K562 (cell line): ENCODE data around the gene IFNGR1. TPM values are rescaled to one million over a fixed set of nuclear protein-coding genes. Genes with fewer than 3 reads are reported as not detected.

Source experiments
- ARID3A ChIP-seq: IDR thresholded peaks from 2 replicates; pipeline ENCODE4 v1.6.1; 2012; ENCODE audit warnings: low read depth, low read length, improper control_type of control experiment, borderline replicate concordance
- ARNT ChIP-seq, 2 experiments: fragments of 450-650 bp; IDR thresholded peaks; 2 replicates each; pipeline ENCODE4 v1.6.1; 2016; ENCODE audit warnings: mild to moderate bottlenecking in 1 of 2
- CCNT2 ChIP-seq: IDR thresholded peaks from 2 replicates; pipeline ENCODE4 v1.6.1; 2011; ENCODE audit warnings: borderline replicate concordance, low read depth, mild to moderate bottlenecking, moderate library complexity, mixed read lengths, low read length; ENCODE audit not compliant: insufficient read length; ENCODE audit errors: extremely low read depth
- ELF4 ChIP-seq: fragments of 450-650 bp; formaldehyde crosslinking; IDR thresholded peaks from 2 replicates; pipeline ENCODE4 v1.4.0; 2022; ENCODE audit warnings: missing genetic modification characterization
- PBX2 ChIP-seq, 2 experiments: IDR thresholded peaks in 1 of 2; conservative IDR thresholded peaks in 1 of 2; 2 replicates each; pipeline ENCODE4 v1.6.1; 2016; ENCODE audit warnings: low read depth in 2 of 2, mild to moderate bottlenecking in 1 of 2, missing compliant biosample characterization in 1 of 2, missing genetic modification characterization in 1 of 2, moderate library complexity in 1 of 2
- PYGO2 ChIP-seq: fragments of 450-650 bp; IDR thresholded peaks from 2 replicates; pipeline ENCODE4 v1.6.1; 2016; ENCODE audit warnings: mild to moderate bottlenecking, missing genetic modification characterization, moderate library complexity, missing compliant biosample characterization
- RAD51 ChIP-seq: fragments of 450-650 bp; IDR thresholded peaks from 2 replicates; pipeline ENCODE4 v1.7.1; 2016; ENCODE audit warnings: low read depth, mild to moderate bottlenecking, borderline replicate concordance
- polyA plus RNA-seq, 8 experiments: library from polyadenylated mRNA; depleted of rRNA in 4 of 8; stranded (reverse) in 5 of 8; unstranded in 3 of 8; fragments of >200 nt; fragmentation: Nextera tagmentation in 2 of 8; fragmentation: Illumina TruSeq in 1 of 8; extraction: Ambion mirVana in 2 of 8; extraction: Trizol in 1 of 8; gene quantifications; 2 replicates each; pipeline versions ENCODE4 v1.2.1 to v1.2.3, GENCODE V29; 2011 to 2014; ENCODE audit warnings: inconsistent platforms in 1 of 8, missing spikeins in 1 of 8
- total RNA-seq, 7 experiments: library from RNA; depleted of rRNA in 6 of 7; stranded (reverse); fragments of >200 nt in 6 of 7; fragmentation: Illumina TruSeq in 2 of 7; extraction: Trizol in 2 of 7; gene quantifications; 2 replicates each; pipeline versions ENCODE4 v1.2.1 to v1.2.3, GENCODE V29; 2011 to 2021; ENCODE audit warnings: low replicate concordance in 1 of 7
- TF ChIP-seq, protein P1 (sequence below): fragments of 450-650 bp; formaldehyde crosslinking; IDR thresholded peaks from 2 replicates; pipeline ENCODE4 v1.4.0; 2020; ENCODE audit warnings: mild to moderate bottlenecking, mixed read lengths
- TF ChIP-seq, protein P2 (sequence below), 2 experiments: fragments of 450-650 bp; IDR thresholded peaks; 2 replicates each; pipeline ENCODE4 v1.6.1; 2016; ENCODE audit warnings: mild to moderate bottlenecking in 2 of 2, borderline replicate concordance in 1 of 2, low read depth in 1 of 2, moderate library complexity in 1 of 2

IFNGR1 gene
- total and polyA plus RNA-seq, 9 of the 15 experiments (the other 6 are each of a cell fraction or from before 2014, with no cell fraction given), result 14.7 to 47.0 (median 26.7) TPM

DNA sequence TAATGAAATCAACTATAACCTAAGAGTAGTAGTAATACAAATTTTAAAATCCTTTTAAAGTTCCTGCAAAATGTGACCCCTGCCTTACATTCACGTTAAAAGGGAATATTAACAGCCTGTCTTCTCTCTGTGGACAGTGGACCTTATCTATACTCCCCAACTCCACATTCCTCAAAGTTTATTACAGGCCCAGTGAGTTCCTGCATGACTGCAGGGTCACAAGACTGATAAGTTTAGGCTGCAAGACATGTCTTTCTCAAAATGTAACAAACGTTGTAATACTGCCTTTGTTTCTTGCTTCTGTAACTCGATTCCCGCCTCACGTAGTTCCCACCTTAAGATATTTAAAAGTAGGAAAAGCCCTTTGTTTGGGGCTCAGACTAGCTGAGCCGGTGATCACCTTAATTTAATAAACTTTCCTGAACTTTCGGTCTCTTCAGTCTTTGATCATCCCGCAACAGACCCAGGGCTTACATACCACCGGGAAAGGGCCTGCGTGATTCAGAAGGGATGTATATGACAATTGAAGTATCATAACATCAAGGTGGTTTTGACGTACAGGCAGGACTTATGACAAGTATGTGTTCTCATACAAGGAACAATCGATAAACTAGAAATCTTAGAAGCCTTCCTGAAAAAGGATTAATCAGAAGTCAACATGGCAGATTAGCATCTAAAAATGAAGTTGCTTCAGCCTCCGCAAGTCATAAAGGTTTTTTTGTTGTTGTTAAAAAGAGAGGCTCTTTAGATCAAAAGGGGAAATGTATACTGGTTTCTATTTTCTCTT lies 48.7 kb downstream of the IFNGR1 start (continued):
- TF ChIP-seq, protein P1, sequence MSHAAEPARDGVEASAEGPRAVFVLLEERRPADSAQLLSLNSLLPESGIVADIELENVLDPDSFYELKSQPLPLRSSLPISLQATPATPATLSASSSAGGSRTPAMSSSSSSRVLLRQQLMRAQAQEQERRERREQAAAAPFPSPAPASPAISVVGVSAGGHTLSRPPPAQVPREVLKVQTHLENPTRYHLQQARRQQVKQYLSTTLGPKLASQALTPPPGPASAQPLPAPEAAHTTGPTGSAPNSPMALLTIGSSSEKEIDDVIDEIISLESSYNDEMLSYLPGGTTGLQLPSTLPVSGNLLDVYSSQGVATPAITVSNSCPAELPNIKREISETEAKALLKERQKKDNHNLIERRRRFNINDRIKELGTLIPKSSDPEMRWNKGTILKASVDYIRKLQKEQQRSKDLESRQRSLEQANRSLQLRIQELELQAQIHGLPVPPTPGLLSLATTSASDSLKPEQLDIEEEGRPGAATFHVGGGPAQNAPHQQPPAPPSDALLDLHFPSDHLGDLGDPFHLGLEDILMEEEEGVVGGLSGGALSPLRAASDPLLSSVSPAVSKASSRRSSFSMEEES, result peak; percentile 54; the same call in 1 of the 2 replicates
- TF ChIP-seq ELF4 (CRISPR knock-in tag), result peak; percentile 12; the same call in 1 of the 2 replicates
- no peak for TF ChIP-seq CCNT2
- TF ChIP-seq, protein P2, sequence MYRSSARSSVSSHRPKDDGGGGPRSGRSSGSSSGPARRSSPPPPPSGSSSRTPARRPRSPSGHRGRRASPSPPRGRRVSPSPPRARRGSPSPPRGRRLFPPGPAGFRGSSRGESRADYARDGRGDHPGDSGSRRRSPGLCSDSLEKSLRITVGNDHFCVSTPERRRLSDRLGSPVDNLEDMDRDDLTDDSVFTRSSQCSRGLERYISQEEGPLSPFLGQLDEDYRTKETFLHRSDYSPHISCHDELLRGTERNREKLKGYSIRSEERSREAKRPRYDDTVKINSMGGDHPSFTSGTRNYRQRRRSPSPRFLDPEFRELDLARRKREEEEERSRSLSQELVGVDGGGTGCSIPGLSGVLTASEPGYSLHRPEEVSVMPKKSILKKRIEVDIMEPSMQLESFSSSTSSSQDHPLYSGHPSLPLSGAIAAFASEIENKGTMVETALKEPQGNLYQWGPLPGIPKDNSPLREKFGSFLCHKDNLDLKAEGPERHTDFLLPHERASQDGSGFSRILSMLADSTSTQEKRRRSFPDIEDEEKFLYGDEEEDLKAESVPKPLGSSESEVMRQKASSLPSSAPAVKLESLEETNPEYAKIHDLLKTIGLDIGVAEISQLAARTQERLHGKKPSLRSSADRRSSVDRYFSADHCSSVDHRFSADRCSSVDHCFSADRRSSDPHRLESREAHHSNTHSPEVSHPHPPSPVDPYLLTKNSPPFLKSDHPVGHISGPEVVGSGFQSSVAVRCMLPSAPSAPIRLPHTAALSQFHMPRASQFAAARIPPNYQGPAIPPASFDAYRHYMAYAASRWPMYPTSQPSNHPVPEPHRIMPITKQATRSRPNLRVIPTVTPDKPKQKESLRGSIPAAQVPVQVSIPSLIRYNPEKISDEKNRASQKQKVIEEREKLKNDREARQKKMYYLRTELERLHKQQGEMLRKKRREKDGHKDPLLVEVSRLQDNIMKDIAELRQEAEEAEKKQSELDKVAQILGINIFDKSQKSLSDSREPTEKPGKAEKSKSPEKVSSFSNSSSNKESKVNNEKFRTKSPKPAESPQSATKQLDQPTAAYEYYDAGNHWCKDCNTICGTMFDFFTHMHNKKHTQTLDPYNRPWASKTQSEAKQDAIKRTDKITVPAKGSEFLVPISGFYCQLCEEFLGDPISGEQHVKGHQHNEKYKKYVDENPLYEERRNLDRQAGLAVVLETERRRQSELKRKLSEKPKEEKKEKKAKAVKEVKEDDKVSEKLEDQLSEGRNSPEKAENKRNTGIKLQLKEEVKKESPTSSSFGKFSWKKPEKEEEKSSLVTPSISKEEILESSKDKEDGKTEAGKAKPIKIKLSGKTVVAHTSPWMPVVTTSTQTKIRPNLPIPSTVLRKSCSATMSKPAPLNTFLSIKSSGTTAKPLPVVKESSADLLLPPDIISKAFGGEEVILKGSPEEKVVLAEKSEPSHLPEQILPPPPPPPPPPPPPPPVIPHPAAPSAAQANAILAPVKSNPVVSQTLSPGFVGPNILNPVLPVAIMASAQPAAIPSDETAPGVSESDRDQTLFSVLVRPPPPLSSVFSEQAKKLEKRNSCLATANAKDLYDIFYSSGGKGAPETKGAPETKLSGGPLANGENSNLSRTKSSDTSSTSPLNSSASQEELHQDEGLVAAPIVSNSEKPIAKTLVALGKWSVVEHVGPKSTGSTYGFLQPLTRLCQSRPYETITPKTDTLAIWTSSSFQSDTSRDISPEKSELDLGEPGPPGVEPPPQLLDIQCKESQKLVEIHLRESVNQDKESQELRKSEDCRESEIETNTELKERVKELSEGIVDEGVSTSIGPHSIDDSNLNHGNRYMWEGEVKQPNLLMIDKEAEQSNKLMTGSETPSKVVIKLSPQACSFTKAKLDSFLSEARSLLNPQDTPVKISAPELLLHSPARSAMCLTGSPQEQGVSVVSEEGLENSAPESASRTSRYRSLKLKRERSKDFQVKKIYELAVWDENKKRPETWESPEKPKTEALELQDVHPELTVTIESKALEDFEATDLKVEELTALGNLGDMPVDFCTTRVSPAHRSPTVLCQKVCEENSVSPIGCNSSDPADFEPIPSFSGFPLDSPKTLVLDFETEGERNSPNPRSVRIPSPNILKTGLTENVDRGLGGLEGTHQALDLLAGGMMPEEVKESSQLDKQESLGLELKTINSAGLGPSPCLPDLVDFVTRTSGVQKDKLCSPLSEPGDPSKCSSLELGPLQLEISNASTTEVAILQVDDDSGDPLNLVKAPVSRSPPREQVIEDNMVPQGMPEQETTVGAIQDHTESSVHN (IDR thresholded peaks at IDR 0.05; ENCODE audit: borderline replicate concordance in 1 of 2, low read depth in 1 of 2), result no peak
- peak; percentile 71; the same call in 1 of the 2 replicates for TF ChIP-seq PYGO2 (tag)
- TF ChIP-seq RAD51, result 0 out of 2 replicates have a peak, but pooled peaks have one; percentile 23
- 0 out of 2 replicates have a peak, but pooled peaks have one; percentile 31 for TF ChIP-seq ARID3A
- TF ChIP-seq ARNT (IDR thresholded peaks at IDR 0.05), result no peak
- no peak for TF ChIP-seq PBX2 (CRISPR knock-in tag; IDR thresholded peaks at IDR 0.05; ENCODE audit: low read depth)
- peak; percentile 58 for TF ChIP-seq PBX2 (tag; conservative IDR thresholded peaks at IDR 0.05; ENCODE audit: low read depth)
